ENCODE data around the gene GPN3. TPM values are rescaled to one million over a fixed set of nuclear protein-coding genes. Genes with fewer than 3 reads are reported as not detected.
"Not testable (repeated sequence)": the region's sequence is repeated elsewhere in the genome, so short reads cannot be mapped to it uniquely, and the experiment has no call there.

The GPN3 gene
- total RNA-seq, 1 experiment from 2014 or later: 28.5 TPM

DNA sequence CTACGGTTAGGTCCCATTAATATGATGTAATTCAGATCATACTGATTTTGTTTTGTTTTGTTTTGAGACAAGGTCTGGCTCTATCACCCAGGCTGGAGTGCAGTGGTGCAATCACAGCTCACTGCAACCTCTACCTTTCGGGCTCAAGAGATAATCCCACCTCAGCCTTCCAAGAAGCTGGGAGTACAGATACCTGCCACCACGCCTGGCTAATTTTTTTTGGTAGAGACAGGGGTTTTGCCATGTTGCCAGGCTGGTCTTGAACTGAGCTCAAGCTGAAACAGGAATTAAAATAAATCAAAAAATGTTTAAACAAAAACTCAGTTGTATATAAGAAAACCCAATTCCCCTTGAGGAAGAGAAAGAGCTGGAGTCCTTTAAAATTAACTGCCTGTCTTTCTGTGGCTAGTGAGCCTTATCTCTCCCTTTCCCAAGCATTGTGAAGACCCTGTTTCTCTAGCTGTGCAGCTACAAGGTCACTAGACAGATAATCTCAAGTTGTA lies 46.8 kb downstream of the GPN3 start:
- no peaks in the 10 kb centered on the region for H4K20me1 ChIP-seq (ENCODE audit: insufficient read depth)
- H3K4me2 ChIP-seq: no peak overlapping the region
- H3K36me3 ChIP-seq (ENCODE audit: low read depth): no peaks in the 10 kb centered on the region
- no peaks in the 10 kb centered on the region for H3K4me1 ChIP-seq (replicated peaks; ENCODE audit: insufficient read depth)
- no peak for DNase-seq
- no peaks in the 10 kb centered on the region for H3K9me2 ChIP-seq (ENCODE audit: insufficient read depth)
- TF ChIP-seq EZH2 (IDR thresholded peaks at IDR 0.05; ENCODE audit: low read depth): no peak
- TF ChIP-seq, protein P1, sequence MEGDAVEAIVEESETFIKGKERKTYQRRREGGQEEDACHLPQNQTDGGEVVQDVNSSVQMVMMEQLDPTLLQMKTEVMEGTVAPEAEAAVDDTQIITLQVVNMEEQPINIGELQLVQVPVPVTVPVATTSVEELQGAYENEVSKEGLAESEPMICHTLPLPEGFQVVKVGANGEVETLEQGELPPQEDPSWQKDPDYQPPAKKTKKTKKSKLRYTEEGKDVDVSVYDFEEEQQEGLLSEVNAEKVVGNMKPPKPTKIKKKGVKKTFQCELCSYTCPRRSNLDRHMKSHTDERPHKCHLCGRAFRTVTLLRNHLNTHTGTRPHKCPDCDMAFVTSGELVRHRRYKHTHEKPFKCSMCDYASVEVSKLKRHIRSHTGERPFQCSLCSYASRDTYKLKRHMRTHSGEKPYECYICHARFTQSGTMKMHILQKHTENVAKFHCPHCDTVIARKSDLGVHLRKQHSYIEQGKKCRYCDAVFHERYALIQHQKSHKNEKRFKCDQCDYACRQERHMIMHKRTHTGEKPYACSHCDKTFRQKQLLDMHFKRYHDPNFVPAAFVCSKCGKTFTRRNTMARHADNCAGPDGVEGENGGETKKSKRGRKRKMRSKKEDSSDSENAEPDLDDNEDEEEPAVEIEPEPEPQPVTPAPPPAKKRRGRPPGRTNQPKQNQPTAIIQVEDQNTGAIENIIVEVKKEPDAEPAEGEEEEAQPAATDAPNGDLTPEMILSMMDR (conservative IDR thresholded peaks at IDR 0.05): no peak
- ChIA-PET POLR2A (ENCODE audit: unreplicated experiment) (interaction anchor here (0.6 kb wide), 1 partner anchor 320 kb away, joined by 3 read pairs; no protein-coding TSS in a partner anchor), CTCF (no interaction called here)
- BruUV-seq (replicated peaks): no TSS peak
- no peaks in the 10 kb centered on the region for H3K9me3 ChIP-seq (ENCODE audit: insufficient read depth, low read depth)
- no peak overlapping the region for H2AFZ ChIP-seq
- no peaks in the 10 kb centered on the region for H3K27me3 ChIP-seq (ENCODE audit: insufficient read depth, low read depth)
- no peak overlapping the region for H3K27ac ChIP-seq
- intact Hi-C loops (cut with micrococcal nuclease; ENCODE audit: unreplicated experiment): no loop called here
- H3K79me2 ChIP-seq (ENCODE audit: low read depth): no peaks in the 10 kb centered on the region
- H3F3A ChIP-seq (ENCODE audit: insufficient read depth, low read depth): peaks cover 4% of the 10 kb centered on the region; the same call in 1 of the 2 replicates
- H3K4me3 ChIP-seq: no peak overlapping the region

DNA sequence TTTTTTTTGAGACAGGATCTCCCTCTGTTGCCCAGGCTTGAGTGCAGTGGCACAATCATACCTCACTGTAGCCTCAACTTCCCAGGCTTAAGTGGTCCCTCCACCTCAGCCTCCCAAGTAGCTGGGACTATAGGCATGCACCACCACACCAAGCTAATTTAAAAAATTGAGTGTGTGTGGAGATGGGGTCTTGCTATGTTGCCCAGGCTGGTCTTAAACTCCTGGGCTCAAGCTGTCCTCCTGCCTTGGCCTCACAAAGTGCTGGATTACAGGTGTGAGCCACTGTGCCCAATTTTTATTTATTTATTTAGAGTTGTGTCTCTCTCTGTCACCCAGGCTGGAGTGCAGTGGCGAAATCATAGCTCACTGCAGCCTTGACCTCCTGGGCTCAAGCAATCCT lies 47.4 kb downstream of the GPN3 start:
- H3K36me3 ChIP-seq (ENCODE audit: low read depth); intact Hi-C loops (cut with micrococcal nuclease; ENCODE audit: unreplicated experiment); CTCF ChIA-PET; H3K27me3 ChIP-seq (ENCODE audit: insufficient read depth, low read depth); H4K20me1 ChIP-seq (ENCODE audit: insufficient read depth); H3K27ac ChIP-seq; H3F3A ChIP-seq (ENCODE audit: insufficient read depth, low read depth); DNase-seq; H3K9me3 ChIP-seq (ENCODE audit: insufficient read depth, low read depth); H3K4me2 ChIP-seq; H3K4me1 ChIP-seq (replicated peaks; ENCODE audit: insufficient read depth); H2AFZ ChIP-seq; POLR2A ChIA-PET (ENCODE audit: unreplicated experiment); H3K79me2 ChIP-seq (ENCODE audit: low read depth); H3K9me2 ChIP-seq (ENCODE audit: insufficient read depth); H3K4me3 ChIP-seq; BruUV-seq (replicated peaks): not testable (repeated sequence)

DNA sequence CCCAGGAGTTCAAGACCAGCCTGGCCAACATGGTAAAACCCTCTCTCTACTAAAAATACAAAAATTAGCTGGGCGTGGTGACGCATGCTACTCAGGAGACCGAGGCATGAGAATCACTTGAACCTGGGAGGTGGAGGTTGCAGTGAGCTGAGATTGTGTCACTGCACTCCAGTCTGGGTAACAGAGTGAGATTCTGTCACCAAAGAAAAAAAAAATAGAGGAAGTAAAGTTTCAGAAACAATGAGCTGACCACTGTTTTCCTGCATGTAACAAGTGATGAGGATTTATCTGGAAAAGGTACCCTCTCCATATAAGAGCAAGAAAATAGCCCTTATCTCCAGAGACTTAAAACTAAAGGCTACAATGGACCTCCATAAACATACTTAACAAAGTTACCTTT lies 50.9 kb downstream of the GPN3 start:
- not testable (repeated sequence) for H3K4me2 ChIP-seq

DNA sequence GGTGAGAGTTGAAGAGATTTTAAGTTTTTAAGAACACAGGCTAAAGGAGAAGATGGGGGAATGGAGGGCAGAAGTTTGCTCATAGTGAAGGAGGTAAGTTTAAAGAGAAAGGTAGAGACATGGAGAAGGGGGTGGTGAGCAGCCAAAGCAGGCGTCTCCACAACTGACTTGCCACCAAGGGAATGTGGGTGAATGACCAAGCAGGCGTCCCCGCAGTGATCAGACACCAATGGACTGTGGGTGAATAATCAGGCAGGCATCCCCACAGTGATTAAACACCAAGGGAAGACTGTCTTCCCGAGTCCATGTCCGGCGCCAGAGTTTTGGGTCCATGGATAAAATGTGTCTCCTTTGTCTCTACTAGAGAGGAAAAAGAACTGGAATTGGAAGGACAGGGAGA lies 58.0 kb downstream of the GPN3 start:
- H3K4me3 ChIP-seq; H3K4me1 ChIP-seq (replicated peaks; ENCODE audit: insufficient read depth); H4K20me1 ChIP-seq (ENCODE audit: insufficient read depth); H3K4me2 ChIP-seq; H3K36me3 ChIP-seq (ENCODE audit: low read depth); H3K27ac ChIP-seq; POLR2A ChIA-PET (ENCODE audit: unreplicated experiment); H3K79me2 ChIP-seq (ENCODE audit: low read depth); H3K9me2 ChIP-seq (ENCODE audit: insufficient read depth); H3K9me3 ChIP-seq (ENCODE audit: insufficient read depth, low read depth); H3K27me3 ChIP-seq (ENCODE audit: insufficient read depth, low read depth); DNase-seq; CTCF ChIA-PET; intact Hi-C loops (cut with micrococcal nuclease; ENCODE audit: unreplicated experiment); BruUV-seq (replicated peaks); H2AFZ ChIP-seq; H3F3A ChIP-seq (ENCODE audit: insufficient read depth, low read depth): not testable (repeated sequence)

More for the DNA sequence above, 50.9 kb downstream of the GPN3 start:
- BruUV-seq (replicated peaks); intact Hi-C loops (cut with micrococcal nuclease; ENCODE audit: unreplicated experiment); H3K27me3 ChIP-seq (ENCODE audit: insufficient read depth, low read depth); H4K20me1 ChIP-seq (ENCODE audit: insufficient read depth); H3K4me3 ChIP-seq; H3K27ac ChIP-seq; H3K79me2 ChIP-seq (ENCODE audit: low read depth); DNase-seq; H3K4me1 ChIP-seq (replicated peaks; ENCODE audit: insufficient read depth); H2AFZ ChIP-seq; H3K9me3 ChIP-seq (ENCODE audit: insufficient read depth, low read depth); H3F3A ChIP-seq (ENCODE audit: insufficient read depth, low read depth); H3K36me3 ChIP-seq (ENCODE audit: low read depth); H3K9me2 ChIP-seq (ENCODE audit: insufficient read depth): not testable (repeated sequence)
- ChIA-PET CTCF (interaction anchor here (0.6 to 0.7 kb wide), 2 partner anchors 8 to 327 kb away, joined by 4 read pairs; no protein-coding TSS in a partner anchor), POLR2A (ENCODE audit: unreplicated experiment) (interaction anchor here (0.6 kb wide), 1 partner anchor 137 kb away, joined by 7 read pairs; no protein-coding TSS in a partner anchor)

DNA sequence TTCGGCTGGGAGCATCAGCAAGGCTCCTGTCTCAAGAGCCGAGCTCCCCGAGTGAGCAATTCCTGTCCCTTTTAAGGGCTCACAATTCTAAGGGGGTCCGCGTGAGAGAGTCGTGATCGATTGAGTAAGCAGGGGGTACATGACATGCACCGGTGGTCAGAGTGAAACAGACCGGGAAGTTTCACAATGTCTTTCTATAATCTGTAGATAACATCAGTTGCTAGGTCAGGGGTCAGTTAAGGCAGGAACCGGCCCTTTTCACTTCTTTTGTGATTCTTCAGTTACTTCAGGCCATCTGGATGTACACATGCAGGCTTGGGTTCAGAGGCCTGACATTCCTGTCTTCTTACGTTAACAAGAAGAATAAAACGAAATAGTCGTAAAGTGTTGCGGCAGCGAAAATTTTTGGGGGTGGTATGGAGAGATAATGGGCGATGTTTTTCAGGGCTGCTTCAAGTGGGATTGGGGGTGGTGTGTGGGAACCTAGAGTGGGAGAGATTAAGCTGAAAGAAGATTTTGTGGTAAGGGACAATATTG lies 62.9 kb downstream of the GPN3 start:
- H3K27ac ChIP-seq; intact Hi-C loops (cut with micrococcal nuclease; ENCODE audit: unreplicated experiment): not testable (repeated sequence)

More for the DNA sequence above, 62.9 kb downstream of the GPN3 start:
- H3K4me3 ChIP-seq; POLR2A ChIA-PET (ENCODE audit: unreplicated experiment); BruUV-seq (replicated peaks); H3K27me3 ChIP-seq (ENCODE audit: insufficient read depth, low read depth); H3K4me2 ChIP-seq; H3K9me2 ChIP-seq (ENCODE audit: insufficient read depth); H2AFZ ChIP-seq; H4K20me1 ChIP-seq (ENCODE audit: insufficient read depth); DNase-seq; H3K9me3 ChIP-seq (ENCODE audit: insufficient read depth, low read depth); H3F3A ChIP-seq (ENCODE audit: insufficient read depth, low read depth): not testable (repeated sequence)
- H3K4me1 ChIP-seq (replicated peaks; ENCODE audit: insufficient read depth): peaks cover 11% of the 10 kb centered on the region
- H3K36me3 ChIP-seq (ENCODE audit: low read depth): 0 out of 2 replicates have a peak, but pooled peaks cover 13% of the 10 kb centered on the region
- CTCF ChIA-PET: interaction anchor here (0.6 kb wide), 1 partner anchor 517 kb away, joined by 14 read pairs; no protein-coding TSS in a partner anchor
- peaks cover 32% of the 10 kb centered on the region for H3K79me2 ChIP-seq (ENCODE audit: low read depth)
